MM.1S (cell line): ENCODE results near the gene ZCCHC7.

Experiments used
- EZH2 ChIP-seq: fragments of 300-600 bp; sonication (generic); optimal IDR thresholded peaks from 2 replicates; pipeline ENCODE3; 2017; ENCODE audit warnings: low read depth, mild to moderate bottlenecking, antibody characterized with exemption, low read length, mixed read lengths
- EZH2phosphoT487 ChIP-seq: fragments of 300-600 bp; sonication (generic); IDR thresholded peaks from 2 replicates; pipeline ENCODE4 v1.6.1; 2018; ENCODE audit warnings: antibody characterized with exemption, low read length
- TF ChIP-seq, protein P1 (sequence below): fragments of 300-600 bp; sonication (generic); IDR thresholded peaks from 2 replicates; pipeline ENCODE4 v1.5.1; 2016; ENCODE audit warnings: antibody characterized with exemption, low read length, mixed read lengths

DNA sequence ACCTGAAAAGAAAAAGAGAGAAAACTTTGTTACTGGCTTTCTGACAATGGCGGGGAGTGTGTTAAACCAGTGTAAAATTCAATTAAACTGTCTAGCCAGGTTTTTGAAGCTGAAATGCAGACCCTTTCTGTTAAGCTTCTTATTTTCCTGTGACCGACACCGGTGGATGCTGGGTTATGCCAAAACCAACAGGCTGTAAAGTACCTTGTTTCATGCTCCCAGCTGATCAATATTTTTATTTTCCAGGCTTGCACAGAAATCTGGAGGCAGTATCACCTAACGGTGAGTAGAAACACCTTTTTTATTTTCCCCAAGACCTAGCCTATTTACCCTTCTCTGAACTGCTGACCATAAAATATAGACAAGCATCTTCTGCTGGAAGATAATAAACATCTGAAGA is 207.2 kb downstream of the ZCCHC7 start:
- TF ChIP-seq, protein P1, sequence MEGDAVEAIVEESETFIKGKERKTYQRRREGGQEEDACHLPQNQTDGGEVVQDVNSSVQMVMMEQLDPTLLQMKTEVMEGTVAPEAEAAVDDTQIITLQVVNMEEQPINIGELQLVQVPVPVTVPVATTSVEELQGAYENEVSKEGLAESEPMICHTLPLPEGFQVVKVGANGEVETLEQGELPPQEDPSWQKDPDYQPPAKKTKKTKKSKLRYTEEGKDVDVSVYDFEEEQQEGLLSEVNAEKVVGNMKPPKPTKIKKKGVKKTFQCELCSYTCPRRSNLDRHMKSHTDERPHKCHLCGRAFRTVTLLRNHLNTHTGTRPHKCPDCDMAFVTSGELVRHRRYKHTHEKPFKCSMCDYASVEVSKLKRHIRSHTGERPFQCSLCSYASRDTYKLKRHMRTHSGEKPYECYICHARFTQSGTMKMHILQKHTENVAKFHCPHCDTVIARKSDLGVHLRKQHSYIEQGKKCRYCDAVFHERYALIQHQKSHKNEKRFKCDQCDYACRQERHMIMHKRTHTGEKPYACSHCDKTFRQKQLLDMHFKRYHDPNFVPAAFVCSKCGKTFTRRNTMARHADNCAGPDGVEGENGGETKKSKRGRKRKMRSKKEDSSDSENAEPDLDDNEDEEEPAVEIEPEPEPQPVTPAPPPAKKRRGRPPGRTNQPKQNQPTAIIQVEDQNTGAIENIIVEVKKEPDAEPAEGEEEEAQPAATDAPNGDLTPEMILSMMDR = no peak
- TF ChIP-seq EZH2phosphoT487 (no peak), EZH2 (no peak)
